Measurements from ENCODE around the gene ATP4B.

ATP4B gene

GRCh38 chr13:113653264-113654174, 4.5 kb downstream of the ATP4B start:
- no peak for TF ChIP-seq CTCF (conservative IDR thresholded peaks at IDR 0.05; ENCODE audit: low read depth)
- ChIA-PET CTCF (no interaction called here), POLR2A (ENCODE audit: low non-redundant PET) (no interaction called here)
- no peak for DNase-seq (ENCODE audit: low spot score)
- no peak overlapping the region for H3K27ac ChIP-seq

GRCh38 chr13:113652404-113653263, 5.4 kb downstream of the ATP4B start:
- TF ChIP-seq CTCF (conservative IDR thresholded peaks at IDR 0.05; ENCODE audit: low read depth), result no peak
- POLR2A ChIA-PET (ENCODE audit: low non-redundant PET), result no interaction called here
- DNase-seq (ENCODE audit: low spot score), result no peak
- H3K27ac ChIP-seq, result no peak overlapping the region
- CTCF ChIA-PET, result no interaction called here

- TF ChIP-seq CTCF (conservative IDR thresholded peaks at IDR 0.05; ENCODE audit: low read depth), result no peak
- no peak overlapping the region for H3K27ac ChIP-seq
- DNase-seq (ENCODE audit: low spot score), result no peak
- ChIA-PET CTCF (interaction anchor here (0.6 kb wide), 1 partner anchor 77 kb away, joined by 3 read pairs; no protein-coding TSS in a partner anchor), POLR2A (ENCODE audit: low non-redundant PET) (no interaction called here)
Observed at GRCh38 chr13:113651511-113652403, 6.2 kb downstream of the ATP4B start.

- CTCF ChIA-PET, result interaction anchor here (0.6 kb wide), 1 partner anchor 78 kb away, joined by 3 read pairs; no protein-coding TSS in a partner anchor
Observed at GRCh38 chr13:113650731-113651148, 7.3 kb downstream of the ATP4B start.

GRCh38 chr13:113650275-113650674, 7.7 kb downstream of the ATP4B start:
- H3K27ac ChIP-seq, result no peak overlapping the region
- DNase-seq (ENCODE audit: low spot score), result no peak
- POLR2A ChIA-PET (ENCODE audit: low non-redundant PET), result no interaction called here
- CTCF ChIA-PET, result no interaction called here
- no peak for TF ChIP-seq CTCF (conservative IDR thresholded peaks at IDR 0.05; ENCODE audit: low read depth)

More at GRCh38 chr13:113650731-113651148, 7.3 kb downstream of the ATP4B start:
- H3K27ac ChIP-seq, result no peak overlapping the region
- DNase-seq (ENCODE audit: low spot score), result no peak
- POLR2A ChIA-PET (ENCODE audit: low non-redundant PET), result no interaction called here
- TF ChIP-seq CTCF (conservative IDR thresholded peaks at IDR 0.05; ENCODE audit: low read depth), result no peak

Measured in RWPE1 (cell line).